NCI-H226 (cell line): Measurements from ENCODE around the gene UGT2B17.
"Not testable (repeated sequence)": the region's sequence is repeated elsewhere in the genome, so short reads cannot be mapped to it uniquely, and the experiment has no call there.

ENCODE experiments used
- DNase-seq: peaks from one replicate; pipeline ENCODE4 v3.0.0-alpha.2; 2015

The UGT2B17 gene

GRCh38 chr4:68568535-68568934, 7.6 kb downstream of the UGT2B17 start:
- DNase-seq: not testable (repeated sequence)

- DNase-seq: not testable (repeated sequence)
Observed at GRCh38 chr4:68566364-68566763, 9.8 kb downstream of the UGT2B17 start.

- DNase-seq: not testable (repeated sequence)
Observed at GRCh38 chr4:68565082-68565481, 11.0 kb downstream of the UGT2B17 start.

GRCh38 chr4:68560364-68561070, 15.6 kb downstream of the UGT2B17 start:
- not testable (repeated sequence) for DNase-seq

GRCh38 chr4:68553830-68554229, 22.3 kb downstream of the UGT2B17 start:
- DNase-seq: not testable (repeated sequence)

GRCh38 chr4:68552818-68553811, 23.0 kb downstream of the UGT2B17 start:
- not testable (repeated sequence) for DNase-seq

- not testable (repeated sequence) for DNase-seq
Observed at GRCh38 chr4:68542742-68543141, 33.4 kb downstream of the UGT2B17 start.

- DNase-seq: no peak
Observed at GRCh38 chr4:68536375-68536774, 39.7 kb downstream of the UGT2B17 start.

- no peak for DNase-seq
Observed at GRCh38 chr4:68535974-68536373, 40.1 kb downstream of the UGT2B17 start.

GRCh38 chr4:68522232-68522631, 53.9 kb downstream of the UGT2B17 start:
- DNase-seq: not testable (repeated sequence)

GRCh38 chr4:68520985-68521384, 55.1 kb downstream of the UGT2B17 start:
- no peak for DNase-seq

GRCh38 chr4:68518889-68519288, 57.2 kb downstream of the UGT2B17 start:
- DNase-seq: no peak

GRCh38 chr4:68505452-68505851, 70.7 kb downstream of the UGT2B17 start:
- not testable (repeated sequence) for DNase-seq

GRCh38 chr4:68504836-68505235, 71.3 kb downstream of the UGT2B17 start:
- DNase-seq: not testable (repeated sequence)

GRCh38 chr4:68503462-68503861, 72.7 kb downstream of the UGT2B17 start:
- not testable (repeated sequence) for DNase-seq

GRCh38 chr4:68499021-68499420, 77.1 kb downstream of the UGT2B17 start:
- DNase-seq: no peak

- DNase-seq: peak; percentile 17
Observed at GRCh38 chr4:68498413-68499007, 77.6 kb downstream of the UGT2B17 start.

GRCh38 chr4:68494688-68495087, 81.4 kb downstream of the UGT2B17 start:
- DNase-seq: no peak

- no peak for DNase-seq
Observed at GRCh38 chr4:68490826-68491457, 85.2 kb downstream of the UGT2B17 start.

GRCh38 chr4:68489338-68489737, 86.8 kb downstream of the UGT2B17 start:
- no peak for DNase-seq
